ENCODE measurements around the gene HECW1.

DNA sequence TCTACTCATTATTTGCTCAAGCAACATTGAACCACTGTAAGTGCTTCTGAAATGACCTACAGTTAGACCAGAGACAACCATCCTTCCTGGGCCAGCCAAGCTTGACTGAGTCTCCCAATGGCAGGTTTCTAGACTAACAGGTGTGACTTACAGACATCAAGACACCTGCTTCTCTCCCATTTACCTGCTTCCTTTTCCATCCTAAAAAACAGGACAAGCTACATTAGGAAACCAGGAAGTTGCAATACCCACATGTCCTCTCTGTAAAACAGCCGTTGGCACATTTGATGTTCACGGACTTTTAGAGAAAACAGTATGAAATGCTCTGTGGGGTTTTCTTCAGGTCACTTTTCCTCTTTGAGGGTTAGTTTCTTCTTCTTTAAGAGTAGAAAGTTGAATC, 4.0 kb downstream of the HECW1 start:
- TF ChIP-seq SIN3A (IDR thresholded peaks at IDR 0.05; ENCODE audit: borderline replicate concordance, insufficient read depth, low read length) (no peak), POLR2AphosphoS5 (IDR thresholded peaks at IDR 0.05; ENCODE audit: low read depth, low read length) (no peak), TAF1 (IDR thresholded peaks at IDR 0.05; ENCODE audit: borderline replicate concordance, insufficient read depth, low read length) (no peak), FOXP2 (optimal IDR thresholded peaks at IDR 0.05; ENCODE audit: borderline replicate concordance, extremely low read depth, extremely low read length, insufficient read depth) (no peak)
- TF ChIP-seq, protein P1, sequence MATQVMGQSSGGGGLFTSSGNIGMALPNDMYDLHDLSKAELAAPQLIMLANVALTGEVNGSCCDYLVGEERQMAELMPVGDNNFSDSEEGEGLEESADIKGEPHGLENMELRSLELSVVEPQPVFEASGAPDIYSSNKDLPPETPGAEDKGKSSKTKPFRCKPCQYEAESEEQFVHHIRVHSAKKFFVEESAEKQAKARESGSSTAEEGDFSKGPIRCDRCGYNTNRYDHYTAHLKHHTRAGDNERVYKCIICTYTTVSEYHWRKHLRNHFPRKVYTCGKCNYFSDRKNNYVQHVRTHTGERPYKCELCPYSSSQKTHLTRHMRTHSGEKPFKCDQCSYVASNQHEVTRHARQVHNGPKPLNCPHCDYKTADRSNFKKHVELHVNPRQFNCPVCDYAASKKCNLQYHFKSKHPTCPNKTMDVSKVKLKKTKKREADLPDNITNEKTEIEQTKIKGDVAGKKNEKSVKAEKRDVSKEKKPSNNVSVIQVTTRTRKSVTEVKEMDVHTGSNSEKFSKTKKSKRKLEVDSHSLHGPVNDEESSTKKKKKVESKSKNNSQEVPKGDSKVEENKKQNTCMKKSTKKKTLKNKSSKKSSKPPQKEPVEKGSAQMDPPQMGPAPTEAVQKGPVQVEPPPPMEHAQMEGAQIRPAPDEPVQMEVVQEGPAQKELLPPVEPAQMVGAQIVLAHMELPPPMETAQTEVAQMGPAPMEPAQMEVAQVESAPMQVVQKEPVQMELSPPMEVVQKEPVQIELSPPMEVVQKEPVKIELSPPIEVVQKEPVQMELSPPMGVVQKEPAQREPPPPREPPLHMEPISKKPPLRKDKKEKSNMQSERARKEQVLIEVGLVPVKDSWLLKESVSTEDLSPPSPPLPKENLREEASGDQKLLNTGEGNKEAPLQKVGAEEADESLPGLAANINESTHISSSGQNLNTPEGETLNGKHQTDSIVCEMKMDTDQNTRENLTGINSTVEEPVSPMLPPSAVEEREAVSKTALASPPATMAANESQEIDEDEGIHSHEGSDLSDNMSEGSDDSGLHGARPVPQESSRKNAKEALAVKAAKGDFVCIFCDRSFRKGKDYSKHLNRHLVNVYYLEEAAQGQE (IDR thresholded peaks at IDR 0.05; ENCODE audit: insufficient read depth in 1 of 2, low read depth in 2 of 2, low read length in 2 of 2) = no peak
